HG02885 (cell line): Measurements from ENCODE around the gene SAMMSON.

Experiments
- ATAC-seq: cut with Tn5 transposase; IDR thresholded peaks from one replicate; pipeline ENCODE4 v1.9.1; 2021; ENCODE audit warnings: mild to moderate bottlenecking; ENCODE audit not compliant: unreplicated experiment, poor library complexity

Gene SAMMSON

GRCh38 chr3:69999140-70000027 lies at the start of gene SAMMSON:
Gene SAMMSON (plus strand): TSS chr3:69999733.
- ATAC-seq, result no peak

DNA sequence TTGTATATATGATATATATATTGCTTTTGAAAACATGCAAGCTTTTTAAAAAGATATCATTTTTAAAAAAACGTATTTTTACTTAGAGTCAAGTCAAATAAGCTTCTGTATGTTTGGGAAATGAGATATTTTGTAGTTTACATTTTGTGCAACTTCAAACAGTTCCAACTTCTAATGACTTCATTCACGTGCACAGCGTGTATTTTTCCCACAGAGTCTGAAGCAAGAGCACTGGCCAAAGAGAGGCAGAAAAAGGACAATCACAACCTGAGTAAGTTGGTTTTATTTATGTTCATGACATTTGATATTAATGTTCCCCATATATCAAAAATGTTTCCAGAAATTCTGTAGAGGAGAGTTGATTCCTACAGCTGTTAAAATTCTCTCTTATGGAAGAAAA lies 47.9 kb upstream of the SAMMSON start:
- no peak for ATAC-seq

- no peak for ATAC-seq
Observed at GRCh38 chr3:69959581-69959980, 40.0 kb upstream of the SAMMSON start.

DNA sequence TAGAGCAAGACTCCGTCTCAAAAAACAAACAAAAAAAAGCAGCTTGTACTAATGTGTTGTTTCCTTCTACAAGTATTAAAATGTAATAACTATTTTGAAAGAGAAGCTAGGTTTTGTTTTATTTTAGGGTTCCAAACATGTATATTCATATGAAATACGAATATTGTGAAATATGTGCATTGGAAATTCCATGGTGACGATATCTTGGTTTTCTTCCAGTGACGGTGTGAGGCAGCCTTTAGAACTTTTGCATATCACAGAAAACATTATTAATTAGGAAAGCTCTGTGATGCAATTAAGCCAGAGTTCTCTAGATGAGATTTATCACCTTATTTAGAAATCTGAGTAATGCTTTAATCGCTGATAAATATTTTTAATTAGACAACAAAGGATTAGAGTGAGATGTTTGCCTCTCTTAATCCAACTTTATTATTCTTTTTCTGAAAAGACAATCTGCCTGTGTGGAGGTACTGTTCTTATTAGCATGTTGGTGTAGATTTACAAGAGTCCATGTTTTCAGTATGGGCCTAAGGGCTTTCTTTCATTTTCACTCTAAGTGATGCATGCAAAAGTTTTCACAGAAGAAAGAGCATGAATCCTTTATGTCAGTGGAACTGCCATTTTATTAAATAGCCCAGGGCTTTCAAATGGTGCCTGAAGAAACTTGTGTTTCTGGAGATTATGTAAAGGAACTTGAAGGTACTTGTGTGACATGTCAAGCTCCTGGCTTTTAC lies 37.7 kb upstream of the SAMMSON start:
- ATAC-seq, result no peak

- no peak for ATAC-seq
Observed at GRCh38 chr3:69963643-69964042, 35.9 kb upstream of the SAMMSON start.

- no peak for ATAC-seq
Observed at GRCh38 chr3:69967156-69967555, 32.4 kb upstream of the SAMMSON start.

- no peak for ATAC-seq
Observed at GRCh38 chr3:69970827-69971226, 28.7 kb upstream of the SAMMSON start.

DNA sequence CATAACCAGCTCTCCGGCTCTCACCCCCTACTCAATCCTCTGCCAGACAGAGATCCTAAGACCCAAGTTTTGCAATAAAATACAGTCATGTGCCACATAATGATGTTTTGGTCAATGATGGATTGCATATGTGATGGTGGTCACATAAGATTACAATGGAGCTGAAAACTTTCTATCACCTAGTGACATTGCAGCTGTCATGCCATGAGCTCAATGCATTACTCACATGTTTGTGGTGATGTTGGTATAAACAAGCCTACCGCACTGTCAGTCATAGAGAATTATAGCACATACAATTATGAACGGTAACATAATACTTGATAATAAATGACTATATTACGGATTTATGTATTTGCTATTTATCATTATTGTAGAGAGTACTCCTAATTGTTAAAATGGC lies 26.9 kb upstream of the SAMMSON start:
- ATAC-seq, result no peak

GRCh38 chr3:69976021-69976420 lies 23.5 kb upstream of the SAMMSON start:
- no peak for ATAC-seq

GRCh38 chr3:69983546-69984265 lies 15.8 kb upstream of the SAMMSON start:
- peak; percentile 61 for ATAC-seq

GRCh38 chr3:69985266-69985665 lies 14.3 kb upstream of the SAMMSON start:
- no peak for ATAC-seq

DNA sequence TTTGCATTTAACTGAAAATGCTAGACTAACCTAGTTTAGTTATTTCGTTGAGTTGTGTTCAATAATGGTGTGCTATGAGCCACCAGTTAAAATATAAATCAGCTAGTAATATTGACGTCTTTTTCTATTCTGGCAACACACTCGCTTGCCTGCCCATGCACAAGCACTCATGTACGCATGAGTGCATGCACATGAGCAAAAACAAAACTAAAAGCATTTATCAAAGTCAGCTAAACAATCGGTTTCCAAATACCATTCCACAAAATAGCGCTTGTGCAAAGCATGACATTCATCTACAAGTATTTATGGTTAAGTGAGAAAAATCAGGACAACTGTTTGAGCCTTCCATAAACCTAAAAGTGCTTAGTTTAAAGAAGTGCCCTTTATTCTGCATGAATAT lies 13.1 kb upstream of the SAMMSON start:
- ATAC-seq, result no peak

DNA sequence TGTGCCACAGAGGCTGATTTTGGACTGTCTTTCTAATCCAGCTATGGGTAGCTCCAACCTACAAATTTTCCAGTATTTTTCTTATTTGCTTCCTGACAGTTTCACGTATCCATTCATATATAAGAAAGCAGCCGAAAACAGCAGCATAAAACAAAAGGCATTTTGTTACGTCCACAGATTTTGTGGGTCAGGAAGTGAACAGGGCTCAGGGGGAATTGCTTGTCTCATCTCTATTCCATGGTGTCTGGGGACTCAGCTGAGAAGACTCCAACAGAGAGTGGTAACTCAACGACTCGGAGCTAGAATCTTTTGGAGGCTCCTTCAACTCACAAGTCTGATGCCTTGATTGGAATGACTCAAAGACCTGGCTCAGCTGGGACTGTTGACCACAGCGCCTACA lies 11.7 kb upstream of the SAMMSON start:
- no peak for ATAC-seq

- no peak for ATAC-seq
Observed at GRCh38 chr3:69993757-69994156, 5.8 kb upstream of the SAMMSON start.

- no peak for ATAC-seq
Observed at GRCh38 chr3:69994919-69995318, 4.6 kb upstream of the SAMMSON start.

DNA sequence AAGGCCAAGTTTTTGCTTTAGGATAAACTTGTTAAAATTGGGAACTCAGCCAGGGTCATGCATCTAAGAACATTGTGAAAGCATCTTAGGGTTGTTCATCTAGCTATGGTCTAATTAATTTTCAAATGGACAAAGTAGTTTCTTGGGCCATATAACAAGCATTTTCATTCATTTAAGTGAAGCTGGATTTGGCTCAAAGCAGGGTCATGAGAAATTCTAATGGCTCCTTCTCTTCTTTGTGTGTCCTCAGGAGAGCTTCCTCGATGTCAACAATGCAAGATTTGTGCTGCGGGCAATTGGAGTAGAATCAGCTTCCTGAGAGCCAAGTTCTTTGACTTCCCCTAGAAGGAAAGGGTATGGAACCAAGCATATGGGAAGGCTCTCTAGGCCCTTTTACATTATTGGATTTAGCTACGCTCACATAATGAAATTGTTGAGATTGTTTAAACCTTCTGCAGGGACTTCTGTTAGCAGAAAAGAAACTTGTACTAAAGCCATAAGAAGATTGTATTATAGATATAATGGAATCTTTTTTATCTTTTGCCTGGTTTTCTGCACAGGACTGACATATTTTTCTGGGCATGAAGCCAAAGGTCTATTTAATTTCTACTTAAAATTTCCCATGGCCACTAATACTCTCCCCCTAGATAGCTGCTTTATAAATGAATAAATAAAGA lies 1.8 kb upstream of the SAMMSON start:
- no peak for ATAC-seq

GRCh38 chr3:69998759-69999139 lies 784 bp upstream of the SAMMSON start:
- ATAC-seq, result no peak

GRCh38 chr3:70000028-70000410 lies 486 bp downstream of the SAMMSON start:
- ATAC-seq, result no peak

DNA sequence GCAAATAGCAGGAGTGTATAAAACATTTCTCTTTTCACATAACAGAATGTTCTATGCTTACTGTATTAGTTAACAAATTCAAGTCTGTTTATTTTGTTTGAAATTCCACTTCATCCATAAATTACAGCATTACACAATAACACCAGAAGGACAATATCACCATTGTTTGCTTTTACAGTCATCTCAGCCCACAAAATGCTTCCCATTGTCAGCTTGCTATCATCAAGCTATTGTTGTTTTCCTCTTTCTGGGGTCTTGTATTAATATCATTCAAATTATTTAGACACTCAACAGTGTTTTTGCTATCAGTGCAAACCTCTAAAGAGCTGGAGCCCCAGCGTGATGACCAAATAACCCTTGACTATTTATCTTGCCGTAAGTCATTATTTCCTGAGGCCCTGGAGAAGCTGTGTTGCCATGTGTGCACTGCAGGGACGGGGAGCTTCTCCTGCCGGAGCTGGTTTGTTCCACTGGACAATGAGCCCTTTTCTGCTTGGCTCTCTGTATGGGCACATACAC lies 1.1 kb downstream of the SAMMSON start:
- no peak for ATAC-seq

GRCh38 chr3:70003119-70003518 lies 3.6 kb downstream of the SAMMSON start:
- ATAC-seq, result no peak
